K562 (cell line): ENCODE results near the gene EPHB3. TPM values are rescaled to one million over a fixed set of nuclear protein-coding genes. Genes with fewer than 3 reads are reported as not detected.

Experiments used
- ATAC-seq: fragments of 200-7000 bp; cut with Tn5 transposase; 3 replicates; pipeline ENCODE4 v1.9.1; 2020; ENCODE audit warnings: moderate library complexity
- BruUV-seq: library from RNA; stranded (reverse); fragments of 400-500 nt; replicated peaks from 2 replicates; lab custom pipeline; 2021; lab: Mats Ljungman, UMichigan
- CTCF ChIA-PET: fragments of 300-600 bp; formaldehyde crosslinking; extraction: SDS; loops from one replicate; lab custom pipeline; 2021; ENCODE audit warnings: low intra/inter-chr PET ratio; lab: Yijun Ruan, JAX
- POLR2A ChIA-PET: fragments of 300-600, 350-650 bp; sonication (Branson Sonifier 250); formaldehyde crosslinking; extraction: SDS; loops from one replicate; lab custom pipeline; 2021; ENCODE audit warnings: antibody characterized with exemption, inconsistent platforms; lab: Yijun Ruan, JAX
- DNase-seq, 4 experiments: peaks; one replicate each; pipeline versions ENCODE4 v3.0.0 to v3.0.0-alpha.2; 2011 to 2018; ENCODE audit warnings: low spot score in 3 of 4, mixed read lengths in 3 of 4; ENCODE audit errors: extremely low read depth in 1 of 4
- FAIRE-seq: peaks from 2 replicates; lab custom pipeline; 2011; peaks lifted over from hg19 to GRCh38; lab: Jason Lieb, UNC
- H2AFZ ChIP-seq: 2 replicates; pipeline ENCODE4 v1.6.0; 2011; ENCODE audit warnings: low read depth, low read length, control low read depth, inconsistent platforms
- H3K27ac ChIP-seq: fragments of 200-600 bp; 3 replicates; pipeline ENCODE4 v1.8.0; 2011; ENCODE audit warnings: low read depth, mild to moderate bottlenecking, control low read depth, inconsistent platforms, low read length, moderate library complexity, mixed read lengths; ENCODE audit errors: extremely low read depth
- H3K27me3 ChIP-seq, 2 experiments: fragments of 300-600 bp in 1 of 2; 2 replicates in 1 of 2; 3 replicates in 1 of 2; pipeline versions ENCODE4 v1.6.0 to v1.8.0; 2011; ENCODE audit warnings: inconsistent platforms in 2 of 2, low read length in 2 of 2, mild to moderate bottlenecking in 1 of 2, mixed read lengths in 1 of 2, moderate library complexity in 1 of 2; ENCODE audit not compliant: control insufficient read depth in 2 of 2, insufficient read depth in 2 of 2
- H3K36me3 ChIP-seq: fragments of 300-600 bp; 3 replicates; pipeline ENCODE4 v1.8.0; 2011; ENCODE audit warnings: mild to moderate bottlenecking, low read length, inconsistent platforms; ENCODE audit not compliant: control insufficient read depth, insufficient read depth
- H3K4me1 ChIP-seq, 2 experiments: fragments of 200-600 bp in 1 of 2; replicated peaks in 1 of 2; 2 replicates in 1 of 2; 3 replicates in 1 of 2; pipeline versions ENCODE4 v1.5.1 to v1.8.0; 2011; ENCODE audit warnings: inconsistent platforms in 2 of 2, low read length in 2 of 2, mild to moderate bottlenecking in 1 of 2, mixed read lengths in 1 of 2, moderate library complexity in 1 of 2; ENCODE audit not compliant: control insufficient read depth in 2 of 2, insufficient read depth in 2 of 2
- H3K4me2 ChIP-seq: 2 replicates; pipeline ENCODE4 v1.6.1; 2011; ENCODE audit warnings: low read length, control low read depth, inconsistent platforms, mixed read lengths; ENCODE audit not compliant: insufficient read depth
- H3K4me3 ChIP-seq: fragments of 200-600 bp; sonication (generic), shearing (Covaris generic); 2 replicates; pipeline ENCODE4 v1.5.1; 2016; ENCODE audit warnings: control low read depth, inconsistent platforms
- H3K79me2 ChIP-seq: fragments of 200-600 bp; 3 replicates; pipeline ENCODE4 v1.8.0; 2011; ENCODE audit warnings: low read length, inconsistent platforms; ENCODE audit not compliant: control insufficient read depth, insufficient read depth
- H3K9ac ChIP-seq, 2 experiments: 2 replicates each; pipeline versions ENCODE4 v1.6.0 to v1.6.1; 2011; ENCODE audit warnings: low read depth in 2 of 2, low read length in 2 of 2, control low read depth in 1 of 2, inconsistent platforms in 1 of 2, mild to moderate bottlenecking in 1 of 2, mixed read lengths in 1 of 2; ENCODE audit not compliant: insufficient read depth in 1 of 2
- H3K9me1 ChIP-seq: one replicate; pipeline ENCODE4 v1.6.0; 2011; ENCODE audit warnings: inconsistent platforms, mild to moderate bottlenecking, low read length, moderate library complexity; ENCODE audit not compliant: control insufficient read depth, insufficient read depth
- H3K9me3 ChIP-seq: replicated peaks from 2 replicates; pipeline ENCODE4 v1.5.1; 2011; ENCODE audit warnings: low read depth, low read length, inconsistent platforms; ENCODE audit not compliant: control insufficient read depth, insufficient read depth
- H4K20me1 ChIP-seq: replicated peaks from 2 replicates; pipeline ENCODE4 v1.6.1; 2011; ENCODE audit warnings: low read length, inconsistent platforms, mixed read lengths; ENCODE audit not compliant: control insufficient read depth, insufficient read depth
- PRMT5 ChIP-seq: sonication (generic); formaldehyde crosslinking; IDR thresholded peaks from 2 replicates; pipeline ENCODE4 v1.5.0; 2020; ENCODE audit warnings: missing genetic modification reagents
- RAD21 ChIP-seq, 2 experiments: fragments of 250-450 bp in 1 of 2; fragments of 450-650 bp in 1 of 2; sonication (Bioruptor Pico) in 1 of 2; formaldehyde crosslinking in 1 of 2; IDR thresholded peaks in 1 of 2; conservative IDR thresholded peaks in 1 of 2; 2 replicates each; pipeline versions ENCODE4 v1.4.0 to v1.8.0; 2020 to 2022; ENCODE audit warnings: mild to moderate bottlenecking in 2 of 2, moderate library complexity in 1 of 2
- WGBS: fragments of 100-300 bp; shearing (Covaris generic); methylation state at CpG from one replicate; pipeline ENCODE4 v1.1.6; 2016; ENCODE audit warnings: low coverage, mixed read lengths; ENCODE audit not compliant: insufficient coverage; ENCODE audit errors: missing lambda C conversion rate; 5-methylcytosine and 5-hydroxymethylcytosine counted together
- in situ Hi-C: fragments of 300-500 bp; cut with MboI; formaldehyde crosslinking; loops from 4 replicates; pipeline ENCODE4 v1.15.0; 2018; ENCODE audit warnings: inconsistent platforms, mixed read lengths
- intact Hi-C: fragments of 100-400 bp; cut with micrococcal nuclease; formaldehyde crosslinking; loops from 2 replicates; pipeline ENCODE4 v1.14.2; 2022
- polyA plus RNA-seq, 8 experiments: library from polyadenylated mRNA; depleted of rRNA in 4 of 8; stranded (reverse) in 5 of 8; unstranded in 3 of 8; fragments of >200 nt; fragmentation: Nextera tagmentation in 2 of 8; fragmentation: Illumina TruSeq in 1 of 8; extraction: Ambion mirVana in 2 of 8; extraction: Trizol in 1 of 8; gene quantifications; 2 replicates each; pipeline versions ENCODE4 v1.2.1 to v1.2.3, GENCODE V29; 2011 to 2014; ENCODE audit warnings: inconsistent platforms in 1 of 8, missing spikeins in 1 of 8
- total RNA-seq, 7 experiments: library from RNA; depleted of rRNA in 6 of 7; stranded (reverse); fragments of >200 nt in 6 of 7; fragmentation: Illumina TruSeq in 2 of 7; extraction: Trizol in 2 of 7; gene quantifications; 2 replicates each; pipeline versions ENCODE4 v1.2.1 to v1.2.3, GENCODE V29; 2011 to 2021; ENCODE audit warnings: low replicate concordance in 1 of 7
- TF ChIP-seq, protein P1 (sequence below), 3 experiments: IDR thresholded peaks in 2 of 3; conservative IDR thresholded peaks in 1 of 3; 2 replicates each; pipeline ENCODE4 v1.5.1; 2011 to 2012; ENCODE audit warnings: low read length in 3 of 3, mild to moderate bottlenecking in 3 of 3, control low read depth in 2 of 3, improper control_type of control experiment in 1 of 3, inconsistent platforms in 1 of 3, low read depth in 1 of 3, mixed read lengths in 1 of 3, moderate library complexity in 1 of 3; ENCODE audit not compliant: insufficient read depth in 2 of 3

Gene EPHB3
- total and polyA plus RNA-seq, 9 of the 15 experiments (the other 6 are each of a cell fraction or from before 2014, with no cell fraction given), result not detected

- Histone ChIP-seq H3K9me1 (no peaks in the 10 kb centered on the region), H3K27ac (no peak overlapping the region), H3K9me3 (no peaks in the 10 kb centered on the region), H3K79me2 (no peaks in the 10 kb centered on the region), H3K27me3 (peaks cover 20 to 24% of the 10 kb centered on the region in 2 experiments; a peak in 3 of 5 replicates), H3K9ac (no peak overlapping the region), H3K4me1 (peaks cover 0 to 4% of the 10 kb centered on the region in 2 experiments; a peak in 1 of 5 replicates), H3K4me2 (no peak overlapping the region), H4K20me1 (no peaks in the 10 kb centered on the region), H2AFZ (no peak overlapping the region), H3K36me3 (no peaks in the 10 kb centered on the region), H3K4me3 (no peak overlapping the region)
- intact Hi-C loops (loop anchor here (2.0 kb wide), 1 partner anchor 71 kb away; no protein-coding TSS in a partner anchor), in situ Hi-C loops (no loop called here)
- POLR2A ChIA-PET, result interaction anchor here (1.2 kb wide), 1 partner anchor 165 kb away, joined by 4 read pairs; no protein-coding TSS in a partner anchor
- CTCF ChIA-PET, result interaction anchor here (0.7 to 3.0 kb wide), 4 partner anchors 21 to 291 kb away, joined by 4 to 26 read pairs (median 6); partner anchors contain the start of gene EEF1AKMT4
- DNase-seq, result peak in 3 of 4 experiments; percentile 12 to 49 (median 35)
- TF ChIP-seq, protein P1, sequence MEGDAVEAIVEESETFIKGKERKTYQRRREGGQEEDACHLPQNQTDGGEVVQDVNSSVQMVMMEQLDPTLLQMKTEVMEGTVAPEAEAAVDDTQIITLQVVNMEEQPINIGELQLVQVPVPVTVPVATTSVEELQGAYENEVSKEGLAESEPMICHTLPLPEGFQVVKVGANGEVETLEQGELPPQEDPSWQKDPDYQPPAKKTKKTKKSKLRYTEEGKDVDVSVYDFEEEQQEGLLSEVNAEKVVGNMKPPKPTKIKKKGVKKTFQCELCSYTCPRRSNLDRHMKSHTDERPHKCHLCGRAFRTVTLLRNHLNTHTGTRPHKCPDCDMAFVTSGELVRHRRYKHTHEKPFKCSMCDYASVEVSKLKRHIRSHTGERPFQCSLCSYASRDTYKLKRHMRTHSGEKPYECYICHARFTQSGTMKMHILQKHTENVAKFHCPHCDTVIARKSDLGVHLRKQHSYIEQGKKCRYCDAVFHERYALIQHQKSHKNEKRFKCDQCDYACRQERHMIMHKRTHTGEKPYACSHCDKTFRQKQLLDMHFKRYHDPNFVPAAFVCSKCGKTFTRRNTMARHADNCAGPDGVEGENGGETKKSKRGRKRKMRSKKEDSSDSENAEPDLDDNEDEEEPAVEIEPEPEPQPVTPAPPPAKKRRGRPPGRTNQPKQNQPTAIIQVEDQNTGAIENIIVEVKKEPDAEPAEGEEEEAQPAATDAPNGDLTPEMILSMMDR (IDR thresholded peaks at IDR 0.05 in 2 of 3, conservative IDR thresholded peaks at IDR 0.05 in 1 of 3; ENCODE audit: insufficient read depth in 2 of 3, low read depth in 1 of 3, low read length in 3 of 3), result peak; percentile 13 to 36 (median 25); a peak in 3 of 6 replicates
- TF ChIP-seq PRMT5 (CRISPR knock-in tag) (no peak), RAD21 (CRISPR knock-in tag; conservative IDR thresholded peaks at IDR 0.05 in 1 of 2, IDR thresholded peaks at IDR 0.05 in 1 of 2) (0 out of 4 replicates have a peak, but pooled peaks of 1 of the 2 experiments have one; percentile 15)
- BruUV-seq, result no TSS peak
- peak; percentile 61; the same call in 2 of the 3 replicates for ATAC-seq
- WGBS, result 2% methylated on average over 15 of the region's 16 CpGs
- no peak for FAIRE-seq
These were observed 21.7 kb upstream of the EPHB3 start for GRCh38 chr3:184539801-184540435.
